Neural cell (in vitro differentiated cells): Measurements from ENCODE around the gene CLPX.

Source experiments
- EP300 ChIP-seq: fragments of 450-650 bp; conservative IDR thresholded peaks from 2 replicates; pipeline ENCODE4 v1.6.1; 2014; ENCODE audit warnings: antibody characterized with exemption, mild to moderate bottlenecking, moderate library complexity; ENCODE audit not compliant: poor library complexity, severe bottlenecking
- EZH2 ChIP-seq: fragments of 200-600, 300-800 bp; shearing (Covaris generic), sonication (generic); IDR thresholded peaks from 2 replicates; pipeline ENCODE4 v1.6.1; 2014; ENCODE audit warnings: antibody characterized with exemption, low read length, borderline replicate concordance, mild to moderate bottlenecking; ENCODE audit not compliant: insufficient read depth, poor library complexity, severe bottlenecking
- POLR2AphosphoS5 ChIP-seq: IDR thresholded peaks from 2 replicates; pipeline ENCODE4 v1.6.1; 2012
- RAD21 ChIP-seq: fragments of 450-650 bp; conservative IDR thresholded peaks from 2 replicates; pipeline ENCODE4 v1.6.1; 2014; ENCODE audit warnings: antibody characterized with exemption, mild to moderate bottlenecking, moderate library complexity
- TAF1 ChIP-seq: IDR thresholded peaks from 2 replicates; pipeline ENCODE4 v1.6.1; 2012; ENCODE audit warnings: low read depth
- TF ChIP-seq, protein P1 (sequence below): fragments of 450-650 bp; IDR thresholded peaks from 2 replicates; pipeline ENCODE4 v1.5.1; 2014; ENCODE audit warnings: antibody characterized with exemption, mild to moderate bottlenecking, moderate library complexity; ENCODE audit not compliant: poor library complexity, severe bottlenecking

DNA sequence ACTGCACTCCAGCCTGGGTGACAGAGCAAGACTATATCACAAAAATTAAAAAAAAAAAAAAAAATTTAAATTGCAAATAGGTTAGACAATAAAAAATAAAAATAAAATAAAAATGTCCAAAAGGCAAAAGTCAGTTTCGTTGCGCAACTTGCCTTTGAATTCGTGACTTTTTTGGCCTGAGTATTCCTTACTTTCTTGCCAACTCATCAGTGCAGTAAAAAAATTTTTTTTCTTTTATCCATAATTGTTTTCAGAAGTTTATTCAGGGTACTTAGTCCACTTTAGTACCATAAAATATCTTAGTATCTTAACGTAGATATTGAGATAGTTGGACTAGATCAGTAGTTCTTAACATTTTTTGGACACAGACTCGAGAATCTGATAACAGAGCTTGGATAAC is 48.6 kb upstream of the CLPX start:
- TF ChIP-seq, protein P1, sequence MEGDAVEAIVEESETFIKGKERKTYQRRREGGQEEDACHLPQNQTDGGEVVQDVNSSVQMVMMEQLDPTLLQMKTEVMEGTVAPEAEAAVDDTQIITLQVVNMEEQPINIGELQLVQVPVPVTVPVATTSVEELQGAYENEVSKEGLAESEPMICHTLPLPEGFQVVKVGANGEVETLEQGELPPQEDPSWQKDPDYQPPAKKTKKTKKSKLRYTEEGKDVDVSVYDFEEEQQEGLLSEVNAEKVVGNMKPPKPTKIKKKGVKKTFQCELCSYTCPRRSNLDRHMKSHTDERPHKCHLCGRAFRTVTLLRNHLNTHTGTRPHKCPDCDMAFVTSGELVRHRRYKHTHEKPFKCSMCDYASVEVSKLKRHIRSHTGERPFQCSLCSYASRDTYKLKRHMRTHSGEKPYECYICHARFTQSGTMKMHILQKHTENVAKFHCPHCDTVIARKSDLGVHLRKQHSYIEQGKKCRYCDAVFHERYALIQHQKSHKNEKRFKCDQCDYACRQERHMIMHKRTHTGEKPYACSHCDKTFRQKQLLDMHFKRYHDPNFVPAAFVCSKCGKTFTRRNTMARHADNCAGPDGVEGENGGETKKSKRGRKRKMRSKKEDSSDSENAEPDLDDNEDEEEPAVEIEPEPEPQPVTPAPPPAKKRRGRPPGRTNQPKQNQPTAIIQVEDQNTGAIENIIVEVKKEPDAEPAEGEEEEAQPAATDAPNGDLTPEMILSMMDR = no peak
- TF ChIP-seq RAD21 (no peak), EZH2 (no peak), EP300 (no peak), POLR2AphosphoS5 (no peak), TAF1 (no peak)
